GM21360 (cell line): ENCODE results near the gene CPN2.

Experiments
- ATAC-seq: cut with Tn5 transposase; IDR thresholded peaks from one replicate; pipeline ENCODE4 v1.9.1; 2021; ENCODE audit warnings: mild to moderate bottlenecking, moderate library complexity; ENCODE audit not compliant: unreplicated experiment

The CPN2 gene

DNA sequence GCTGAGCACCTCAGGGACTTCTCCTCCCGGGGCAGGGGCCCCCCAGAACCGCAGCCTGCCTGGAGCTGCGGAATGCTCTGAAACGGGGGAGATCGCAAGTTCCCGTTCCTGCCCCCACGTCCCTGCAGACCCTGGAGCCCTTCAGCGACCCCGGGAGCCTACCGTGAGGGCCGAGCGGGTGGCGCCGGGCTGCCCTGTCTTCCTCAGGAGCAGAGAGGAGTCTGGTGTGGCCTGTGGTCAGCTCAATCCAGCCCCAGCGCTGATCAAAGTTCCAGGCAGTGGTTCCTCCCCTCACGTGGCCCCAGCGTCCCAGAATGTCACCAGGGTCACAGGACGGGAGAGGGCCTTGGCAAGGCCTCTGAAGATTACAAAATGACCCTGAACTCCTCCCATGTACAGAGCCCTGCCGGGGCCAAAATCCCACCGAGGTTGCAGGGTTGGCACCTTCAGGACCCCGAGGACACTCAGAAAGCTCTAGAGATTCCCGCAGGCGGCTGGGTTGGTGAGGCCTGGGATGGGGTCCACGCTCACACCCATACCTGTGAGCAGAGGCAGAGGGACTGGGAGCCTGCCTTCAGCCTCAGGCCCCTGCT, at the start of gene CPN2:
TSS of gene CPN2 (minus strand) at position 249 of the 593 bp plus-strand sequence. CDS start 8,626 bp downstream, outside the sequence.
- no peak for ATAC-seq

GRCh38 chr3:194399874-194400411, 48.8 kb upstream of the CPN2 start:
- ATAC-seq = no peak

- ATAC-seq = no peak
These were observed 48.0 kb upstream of the CPN2 start, which contains the start of gene GP5 for GRCh38 chr3:194399166-194399565. Gene GP5 (minus strand): TSS chr3:194399266. CDS start chr3:194398282, 984 bp downstream.

- ATAC-seq = no peak
These were observed 46.7 kb upstream of the CPN2 start for GRCh38 chr3:194397757-194398312.

GRCh38 chr3:194396859-194397756, 46.0 kb upstream of the CPN2 start:
- ATAC-seq = no peak

GRCh38 chr3:194396539-194396858, 45.4 kb upstream of the CPN2 start:
- no peak for ATAC-seq

- ATAC-seq = no peak
These were observed 44.8 kb upstream of the CPN2 start for GRCh38 chr3:194395778-194396538.

GRCh38 chr3:194395212-194395611, 44.1 kb upstream of the CPN2 start:
- ATAC-seq = no peak

DNA sequence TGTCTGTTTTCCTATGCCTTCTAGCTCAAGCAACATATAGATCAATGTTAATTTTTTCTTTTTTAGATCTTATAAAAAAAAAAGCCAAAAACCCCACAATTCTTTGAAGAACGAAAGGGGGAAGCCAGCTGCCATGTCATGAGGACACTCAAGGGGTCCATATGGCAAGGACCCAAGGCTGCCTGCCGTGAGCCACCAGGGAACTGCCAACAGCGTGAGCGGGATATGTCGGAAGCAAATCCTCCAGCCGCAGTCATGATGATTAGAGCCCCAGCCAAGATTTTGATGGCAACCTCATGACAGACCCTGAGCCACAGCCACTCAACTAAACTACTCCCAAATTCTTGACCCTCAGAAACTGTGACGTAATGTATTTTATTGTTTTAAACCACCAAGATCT, 41.4 kb upstream of the CPN2 start:
- no peak for ATAC-seq

GRCh38 chr3:194390835-194391234, 39.7 kb upstream of the CPN2 start:
- no peak for ATAC-seq

GRCh38 chr3:194389269-194389668, 38.1 kb upstream of the CPN2 start:
- ATAC-seq = no peak

DNA sequence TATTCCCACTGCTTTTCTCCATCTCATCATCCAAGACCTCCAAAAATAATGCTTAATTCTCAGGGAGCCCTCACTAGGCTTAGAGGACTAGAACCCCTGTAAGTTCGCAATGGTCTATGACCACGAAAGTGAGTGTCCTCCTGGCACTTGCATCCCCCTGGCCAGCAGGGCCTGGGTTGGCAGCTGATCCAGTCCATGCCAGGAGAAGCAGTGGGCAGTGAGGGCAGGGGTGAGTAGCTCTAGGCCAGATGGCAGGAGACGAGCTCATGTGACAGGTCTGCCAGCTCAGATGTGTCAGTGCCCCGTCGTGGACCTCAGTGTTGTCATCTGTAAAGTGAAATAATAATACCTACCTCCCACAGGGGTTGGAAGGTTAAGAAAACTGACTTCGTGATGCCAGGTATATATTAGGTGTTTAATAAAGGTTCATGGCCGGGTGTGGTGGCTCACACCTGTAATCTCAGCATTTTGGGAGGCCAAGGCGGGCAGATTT, 36.8 kb upstream of the CPN2 start:
- no peak for ATAC-seq

GRCh38 chr3:194387276-194387675, 36.1 kb upstream of the CPN2 start:
- no peak for ATAC-seq

DNA sequence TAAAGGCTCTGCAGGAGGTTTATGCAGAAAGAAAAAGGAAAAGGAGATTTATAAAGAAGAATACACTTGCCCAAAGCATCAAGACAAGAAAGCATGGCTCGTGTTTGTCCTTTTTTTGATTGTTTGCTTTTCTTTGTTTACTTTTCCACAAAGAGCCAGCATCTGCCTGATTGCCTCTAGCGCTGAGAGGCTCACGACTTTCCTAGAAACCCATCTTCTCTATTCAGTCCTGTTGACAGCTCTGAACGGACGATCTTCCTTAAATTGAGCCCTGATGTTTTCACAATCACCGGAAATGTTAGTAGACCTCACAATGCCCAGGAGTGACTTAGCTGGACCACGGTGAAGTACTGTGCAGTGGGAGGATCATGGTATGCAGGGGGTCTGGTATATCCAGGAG, 35.5 kb upstream of the CPN2 start:
- no peak for ATAC-seq

DNA sequence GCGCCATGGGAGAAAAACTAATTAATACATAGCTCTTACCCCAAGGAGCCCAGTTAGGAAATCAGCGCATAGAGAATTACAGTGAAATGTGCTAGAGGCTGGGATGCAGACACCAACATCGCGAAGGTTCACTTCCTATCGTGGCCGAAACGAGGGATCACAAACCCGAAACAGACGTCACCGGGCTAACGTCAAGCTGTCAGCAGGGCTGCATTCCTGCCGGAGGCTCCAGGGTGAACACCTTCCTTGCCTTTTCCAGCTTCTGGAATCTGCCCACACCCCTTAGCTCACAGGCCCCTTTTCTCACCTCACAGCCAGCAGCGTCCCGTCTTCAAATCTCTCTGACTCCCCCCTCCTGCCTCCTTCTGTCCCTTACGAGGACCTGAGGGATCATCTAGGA, 34.9 kb upstream of the CPN2 start:
- ATAC-seq = no peak

DNA sequence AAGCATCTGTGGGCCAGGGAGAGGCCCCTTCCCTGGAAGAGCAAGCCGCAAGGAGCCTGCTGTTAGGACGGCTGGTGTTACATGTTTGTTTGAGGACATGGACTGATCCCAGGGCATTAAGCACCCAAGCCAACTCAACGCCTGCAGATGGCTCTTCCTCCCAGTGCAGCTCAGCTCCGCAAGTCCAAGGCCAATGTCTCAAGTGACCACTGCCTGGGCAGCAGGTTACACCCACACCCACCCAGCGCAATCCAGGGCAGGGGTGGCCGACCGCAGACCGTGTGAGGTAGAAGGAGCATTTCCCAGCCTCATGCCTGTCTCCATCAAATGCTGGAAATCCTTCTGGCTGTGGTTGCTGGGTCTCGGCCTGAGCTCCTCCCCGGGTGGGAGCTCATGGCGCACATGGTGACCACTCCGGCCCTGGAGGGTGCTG, 33.5 kb upstream of the CPN2 start:
- no peak for ATAC-seq

GRCh38 chr3:194384156-194384555, 33.0 kb upstream of the CPN2 start:
- ATAC-seq = no peak

DNA sequence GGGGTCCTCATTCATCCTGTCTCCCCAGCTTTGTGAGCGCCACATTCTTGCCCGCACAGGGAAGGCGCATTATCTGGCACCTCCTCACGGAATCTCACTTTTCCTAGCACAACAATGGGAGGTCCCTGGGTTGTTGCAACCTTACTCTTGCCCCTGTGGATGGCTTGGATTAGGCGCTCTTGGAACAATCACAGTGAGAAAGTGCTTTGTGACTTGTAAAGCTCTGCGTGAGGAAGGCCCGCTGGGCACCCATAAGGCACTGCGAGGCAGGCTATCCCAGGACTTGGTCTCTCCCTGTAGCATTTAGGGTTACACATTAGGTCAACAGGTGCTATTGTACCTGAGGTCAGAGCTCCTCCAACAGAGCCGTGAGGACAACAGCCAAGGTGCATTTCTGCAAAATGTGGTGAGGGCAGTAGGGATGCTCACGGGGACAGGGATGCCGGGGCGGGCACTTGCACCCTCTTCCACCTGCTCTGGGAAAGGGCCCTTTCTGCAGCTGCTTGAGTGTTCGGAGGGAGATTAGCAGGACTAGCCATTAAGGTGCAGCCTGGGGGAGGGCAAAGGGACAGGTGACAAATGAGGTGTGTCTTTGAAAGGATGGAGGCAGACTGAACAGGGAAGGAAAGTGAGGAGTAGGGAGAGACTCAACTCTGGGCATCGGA, 32.3 kb upstream of the CPN2 start:
- no peak for ATAC-seq

DNA sequence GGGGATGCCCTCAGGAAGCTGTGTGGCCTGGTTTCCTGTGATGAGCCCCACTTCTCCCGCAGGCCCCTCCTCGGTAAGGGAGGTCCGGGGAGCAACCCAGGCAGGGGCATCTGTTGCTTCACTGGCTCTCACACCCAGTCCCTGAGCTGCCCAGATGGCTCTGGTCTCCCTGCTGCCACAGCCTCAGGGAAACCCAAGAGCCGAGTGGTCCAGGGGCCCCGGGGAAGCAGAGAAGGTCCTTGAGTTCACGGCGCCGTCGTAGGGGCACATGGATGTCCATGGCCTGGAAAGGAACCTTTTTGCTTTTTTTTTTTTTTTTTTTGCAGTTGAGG, 31.7 kb upstream of the CPN2 start:
- ATAC-seq = no peak

GRCh38 chr3:194382196-194382891, 31.2 kb upstream of the CPN2 start:
- no peak for ATAC-seq
